RKO (cell line): ENCODE data around the gene ADAM8.

ENCODE experiments used
- DNase-seq: peaks from one replicate; pipeline ENCODE4 v3.0.0-alpha.2; 2016; ENCODE audit warnings: low spot score

Gene ADAM8

GRCh38 chr10:133212853-133213494 is 63.7 kb downstream of the ADAM8 start:
- DNase-seq = no peak
